Activated CD8-positive, alpha-beta memory T cell treated with anti-CD3 and anti-CD28 coated beads, Interleukin-2, amount 50 U/mL, for 4 hours (primary cell): ENCODE data around the gene SPRYD3.
A peak's percentile ranks its signal among the peaks of the same experiment; 100 is the strongest.
"Not testable (repeated sequence)": the region's sequence is repeated elsewhere in the genome, so short reads cannot be mapped to it uniquely, and the experiment has no call there.

ENCODE experiments used
- DNase-seq: peaks from one replicate; pipeline ENCODE4 v3.0.0-alpha.2; 2020

Gene SPRYD3

GRCh38 chr12:53101931-53102781 is 23.0 kb upstream of the SPRYD3 start:
- DNase-seq: no peak

- no peak for DNase-seq
Observed at GRCh38 chr12:53101266-53101665, 22.1 kb upstream of the SPRYD3 start.

GRCh38 chr12:53100466-53101151 is 21.4 kb upstream of the SPRYD3 start:
- no peak for DNase-seq

DNA sequence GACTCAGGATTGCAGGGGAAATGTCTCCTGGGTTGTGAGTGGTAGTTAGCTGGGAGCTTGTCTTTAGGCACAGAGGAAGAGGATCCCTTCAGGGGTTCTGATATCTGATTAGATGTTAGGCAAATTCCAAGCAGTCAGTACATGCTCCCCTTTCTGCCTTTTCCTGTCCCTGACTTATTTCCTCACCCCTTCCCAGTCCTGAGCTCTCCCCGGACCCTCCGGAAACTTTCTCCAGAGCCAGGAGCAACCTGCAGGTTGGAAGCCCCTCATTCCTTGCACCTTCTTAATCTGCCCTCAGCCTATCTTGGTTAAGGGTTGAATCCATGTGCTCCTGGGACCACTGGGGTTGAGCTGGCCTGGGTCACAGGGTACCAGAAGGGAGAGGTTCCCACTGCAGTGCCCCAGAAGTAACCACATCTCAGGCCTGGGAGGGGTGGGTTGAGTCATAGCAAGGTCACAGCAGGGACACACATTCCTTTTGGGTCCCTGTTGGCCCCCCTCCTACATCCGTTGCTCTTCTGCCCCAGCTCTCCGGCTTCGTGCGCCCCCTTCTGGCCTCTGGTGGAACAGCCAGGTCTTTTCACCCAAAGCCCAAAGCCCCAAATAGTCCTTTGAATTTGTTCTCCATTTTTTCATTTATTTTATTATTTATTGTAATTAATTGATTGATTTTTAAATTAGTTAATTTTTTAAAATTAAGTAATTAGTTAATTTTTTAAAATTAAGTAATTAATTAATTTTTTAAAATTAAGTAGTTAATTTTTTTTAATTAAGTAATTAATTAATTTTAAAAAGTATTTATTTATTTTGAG is 20.1 kb upstream of the SPRYD3 start:
- DNase-seq: peak; percentile 91

DNA sequence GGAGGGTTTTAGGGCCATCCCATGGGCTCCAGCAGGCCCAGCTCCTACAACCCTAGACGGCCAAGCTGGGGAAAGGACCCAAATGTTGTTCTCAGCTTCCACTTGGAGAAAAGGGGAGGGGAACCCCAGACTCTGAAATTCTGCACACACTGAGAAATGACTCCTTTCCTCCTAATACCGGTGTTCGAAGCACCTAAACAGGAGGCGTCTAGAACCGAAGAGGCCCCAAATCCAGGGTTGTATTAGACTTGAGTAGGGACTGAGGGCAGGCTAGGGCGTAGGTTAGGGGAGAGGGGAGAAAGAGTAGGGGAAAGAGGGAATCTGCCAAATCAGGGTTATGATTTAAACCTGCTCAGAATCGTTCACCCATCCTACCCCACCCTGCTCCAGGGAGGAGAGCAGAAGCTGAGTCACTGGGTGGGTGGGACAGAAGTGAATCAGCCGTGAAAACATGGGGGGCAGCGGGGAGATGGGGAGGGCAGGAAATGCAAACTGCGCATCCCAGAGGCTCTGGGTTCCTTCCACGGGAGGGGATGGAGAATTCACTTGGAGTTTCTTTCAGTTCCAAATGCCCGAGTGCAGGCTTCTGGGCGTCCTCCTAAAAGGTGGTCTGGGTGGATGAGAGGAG is 19.3 kb upstream of the SPRYD3 start:
- peak; percentile 56 for DNase-seq

DNA sequence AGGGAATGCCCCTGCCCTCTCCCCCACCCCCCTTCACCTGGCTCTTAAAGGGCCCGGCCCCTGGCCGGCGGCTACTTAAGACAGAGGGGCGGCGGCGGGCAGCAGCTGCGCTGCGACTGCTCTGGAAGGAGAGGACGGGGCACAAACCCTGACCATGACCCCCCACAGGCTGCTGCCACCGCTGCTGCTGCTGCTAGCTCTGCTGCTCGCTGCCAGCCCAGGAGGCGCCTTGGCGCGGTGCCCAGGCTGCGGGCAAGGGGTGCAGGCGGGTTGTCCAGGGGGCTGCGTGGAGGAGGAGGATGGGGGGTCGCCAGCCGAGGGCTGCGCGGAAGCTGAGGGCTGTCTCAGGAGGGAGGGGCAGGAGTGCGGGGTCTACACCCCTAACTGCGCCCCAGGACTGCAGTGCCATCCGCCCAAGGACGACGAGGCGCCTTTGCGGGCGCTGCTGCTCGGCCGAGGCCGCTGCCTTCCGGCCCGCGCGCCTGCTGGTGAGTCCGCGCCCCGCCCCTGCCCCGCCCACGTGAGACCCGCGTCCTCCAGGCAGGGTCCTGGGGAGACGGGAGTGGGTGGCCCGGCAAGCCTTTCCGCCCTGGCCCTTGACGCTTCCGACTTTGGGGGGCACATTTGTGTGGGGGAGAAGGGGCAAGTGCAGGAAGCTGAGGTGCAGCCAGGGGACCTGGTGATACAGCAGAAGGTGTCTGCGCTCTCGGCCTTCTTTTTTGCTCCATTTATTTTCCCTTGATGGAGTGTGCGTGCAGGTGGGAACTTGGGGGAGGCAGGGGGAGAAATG is 18.6 kb upstream of the SPRYD3 start, which contains the start of gene IGFBP6:
TSS of gene IGFBP6 (plus strand) at position 104 of the 790 bp plus-strand sequence. CDS start at position 155, 51 bp downstream.
- DNase-seq: peak; percentile 48

DNA sequence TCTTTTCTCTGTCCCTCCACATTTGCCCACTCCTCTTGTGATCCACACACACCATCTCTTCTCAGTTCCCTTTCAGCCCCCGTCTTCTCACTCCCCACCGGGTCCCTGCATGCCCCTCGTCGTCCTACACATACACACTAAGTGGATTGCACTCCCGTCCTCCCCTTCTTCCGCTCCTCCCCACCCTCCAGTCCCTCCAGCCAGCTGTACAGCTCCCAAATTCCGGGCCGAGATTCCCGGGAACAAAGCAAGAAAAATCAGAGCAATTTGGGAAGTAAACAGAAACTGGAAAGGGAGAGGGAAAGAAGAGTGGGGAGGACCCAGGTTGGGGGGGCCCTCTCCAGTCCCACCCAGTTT is 18.0 kb upstream of the SPRYD3 start:
- DNase-seq: no peak

DNA sequence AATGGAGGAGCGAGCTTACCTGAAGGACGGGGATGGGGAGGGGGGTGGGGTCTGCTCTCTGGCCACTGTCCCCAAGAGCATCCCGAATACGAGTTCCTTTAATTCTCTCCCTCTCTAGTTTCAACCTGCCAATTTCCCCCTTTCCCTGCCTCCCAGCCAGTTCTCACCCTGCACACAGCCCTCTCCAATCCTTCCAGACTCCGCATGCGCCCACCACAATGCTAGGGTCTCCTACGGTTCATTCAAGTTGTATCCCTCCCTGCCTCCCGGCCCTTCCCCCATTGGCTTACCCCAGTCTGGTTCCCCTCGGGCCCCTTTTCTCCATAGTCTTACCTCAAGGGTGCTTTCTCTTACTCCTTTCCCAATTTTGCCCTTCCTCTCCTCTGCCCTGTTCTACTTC is 17.6 kb upstream of the SPRYD3 start:
- no peak for DNase-seq

DNA sequence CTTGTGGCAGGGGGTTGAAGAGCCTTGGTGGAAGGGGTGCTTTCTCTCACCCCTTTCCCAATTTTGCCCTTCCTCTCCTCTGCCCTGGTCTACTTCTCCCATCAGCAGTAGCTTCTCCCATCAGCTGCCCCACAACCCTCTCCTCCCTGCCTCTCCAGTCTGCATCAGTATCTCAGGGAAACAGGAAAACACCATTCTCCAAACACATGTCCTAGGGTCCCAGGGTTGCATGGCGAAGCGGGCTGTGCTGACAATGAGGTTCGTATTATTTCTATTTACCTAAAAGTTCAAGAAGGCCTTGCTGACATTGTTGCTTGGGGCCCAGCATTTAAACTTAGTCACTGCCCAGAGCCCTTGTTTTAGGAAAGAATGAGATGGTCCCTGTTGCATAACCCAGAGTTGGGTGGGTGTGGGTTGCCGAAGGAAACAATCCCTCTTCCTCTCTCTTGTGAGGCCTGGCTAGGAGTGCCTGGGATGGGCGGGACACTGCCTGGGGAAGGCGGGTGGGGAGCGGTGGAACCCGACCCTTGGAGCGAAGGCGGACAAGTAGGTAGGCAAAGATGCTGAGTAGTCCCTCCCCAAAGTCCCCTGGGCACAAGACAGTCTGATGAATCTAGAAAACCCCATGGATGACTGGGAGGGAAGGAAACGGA is 17.0 kb upstream of the SPRYD3 start:
- DNase-seq: no peak

GRCh38 chr12:53095596-53095895 is 16.4 kb upstream of the SPRYD3 start:
- not testable (repeated sequence) for DNase-seq

DNA sequence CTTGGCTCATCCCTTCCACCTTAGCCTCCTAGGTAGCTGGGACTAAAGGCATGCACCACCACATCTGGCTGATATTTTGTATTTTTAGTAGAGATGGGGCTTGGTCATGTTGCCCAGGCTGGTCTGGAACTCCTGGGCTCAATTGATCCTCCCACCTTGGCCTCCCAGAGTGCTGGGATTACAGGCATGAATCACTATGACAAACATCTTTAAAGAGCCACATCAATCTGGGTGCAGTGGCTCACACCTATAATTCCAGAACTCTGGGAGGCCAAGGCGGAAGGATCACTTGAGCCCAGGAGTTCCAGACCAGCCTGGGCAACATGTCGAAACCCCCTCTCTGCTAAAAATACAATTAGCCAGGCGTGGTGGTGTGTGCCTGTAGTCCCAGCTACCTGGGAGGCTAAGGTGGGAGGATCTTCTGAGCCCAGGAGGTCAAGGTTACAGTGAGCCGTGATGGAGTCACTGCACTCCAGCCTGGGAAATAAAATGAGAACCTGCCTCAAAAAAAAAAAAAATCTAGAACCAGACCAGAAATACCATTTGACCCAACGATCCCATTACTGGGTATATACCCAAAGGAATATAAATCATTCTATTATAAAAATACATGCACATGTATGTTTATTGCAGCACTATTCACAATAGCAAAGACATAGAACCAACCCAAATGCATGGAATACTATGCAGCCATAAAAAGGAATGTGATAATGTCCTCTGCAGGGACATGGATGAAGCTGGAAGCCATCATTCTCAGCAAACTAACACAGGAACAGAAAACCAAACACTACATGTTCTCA is 15.8 kb upstream of the SPRYD3 start:
- DNase-seq: not testable (repeated sequence)

- DNase-seq: no peak
Observed at GRCh38 chr12:53094394-53094787, 15.2 kb upstream of the SPRYD3 start.

GRCh38 chr12:53093777-53094393 is 14.7 kb upstream of the SPRYD3 start:
- no peak for DNase-seq

DNA sequence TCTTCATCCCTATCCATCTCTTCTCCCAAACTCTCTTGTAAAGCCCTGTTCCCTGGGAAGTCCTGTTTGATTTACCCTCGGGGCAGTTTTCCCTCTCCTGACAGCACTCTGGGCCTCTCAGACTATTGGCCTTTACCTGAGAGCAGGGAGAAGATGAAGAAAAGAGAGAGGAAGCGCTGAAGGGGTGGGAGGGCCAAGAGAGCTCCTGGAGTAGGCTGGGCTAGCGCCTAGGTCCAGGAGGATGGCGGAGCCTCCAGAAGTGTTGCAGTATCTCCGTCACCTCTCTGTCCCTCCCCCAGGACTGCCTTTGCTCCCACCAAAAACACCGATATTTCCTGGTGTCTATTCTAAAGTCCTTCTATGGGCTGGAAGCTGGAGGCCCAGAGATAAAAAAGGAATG is 12.6 kb upstream of the SPRYD3 start:
- DNase-seq: no peak

GRCh38 chr12:53090554-53090953 is 11.4 kb upstream of the SPRYD3 start:
- DNase-seq: no peak

DNA sequence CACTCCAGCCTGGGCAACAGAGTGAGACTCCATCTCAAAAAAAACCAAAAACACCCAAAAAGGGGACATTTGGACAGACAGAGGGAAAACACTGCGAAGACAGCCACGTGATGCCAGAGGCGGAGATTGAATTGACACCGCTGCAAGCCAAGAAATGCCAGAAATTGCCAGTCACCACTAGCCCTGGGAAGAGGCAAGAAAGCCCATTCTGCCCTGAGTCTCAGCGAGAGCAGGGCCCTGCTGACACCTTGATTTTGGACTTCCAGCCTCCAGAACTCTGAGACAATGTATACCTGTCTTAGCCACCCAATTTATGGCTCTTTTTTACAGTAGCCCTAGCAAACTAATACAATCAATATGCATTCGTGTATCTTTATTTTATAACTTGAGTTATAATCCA is 10.9 kb upstream of the SPRYD3 start:
- DNase-seq: no peak

DNA sequence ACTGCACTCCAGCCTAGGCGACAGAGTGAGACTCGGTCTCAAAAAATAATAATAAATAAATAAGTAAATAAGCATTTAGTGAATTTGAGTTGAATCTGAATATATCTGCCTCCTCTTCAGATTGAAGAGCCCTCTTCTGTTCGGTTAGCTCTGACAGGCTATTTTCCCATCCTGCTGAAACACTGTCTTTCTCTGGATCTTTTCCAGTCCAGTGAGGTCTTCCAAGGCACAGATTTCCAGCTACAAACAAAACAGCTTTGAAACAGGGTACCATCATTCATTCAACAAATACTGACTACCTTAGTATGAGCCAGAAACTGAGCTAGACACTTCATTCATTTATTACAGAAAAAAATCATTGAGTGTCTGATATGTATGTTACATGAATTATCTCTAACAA is 7.2 kb upstream of the SPRYD3 start:
- no peak for DNase-seq

DNA sequence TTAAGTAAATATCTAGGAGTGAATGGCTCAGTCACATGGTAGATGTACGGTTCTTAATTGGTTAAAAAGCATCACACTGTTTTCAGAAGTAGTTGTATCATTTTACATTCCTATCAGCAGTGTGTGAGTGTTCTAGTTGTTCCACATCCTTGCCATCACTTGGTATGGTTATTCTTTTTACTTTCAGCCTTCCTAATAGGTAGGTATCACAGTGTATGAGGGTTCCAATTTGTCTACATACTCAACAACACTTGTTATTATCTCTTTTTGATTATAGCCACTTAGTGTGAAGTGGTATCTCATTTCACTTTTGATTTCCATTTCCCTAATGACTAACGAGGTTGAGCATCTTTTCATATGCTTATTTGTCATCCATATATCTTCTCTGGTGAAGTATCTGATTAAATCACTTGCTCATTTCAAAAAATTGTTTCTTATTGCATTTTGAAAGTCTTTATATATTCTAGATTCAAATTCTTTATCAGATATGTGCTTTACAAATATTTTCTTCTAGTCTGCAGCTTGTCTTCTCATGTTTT is 3.5 kb upstream of the SPRYD3 start:
- no peak for DNase-seq

- peak; percentile 49 for DNase-seq
Observed at GRCh38 chr12:53078425-53079225, 565 bp downstream of the SPRYD3 start.
